Epithelial cell of esophagus (primary cell): ENCODE measurements around the gene PLA2G4C.
A peak's percentile ranks its signal among the peaks of the same experiment; 100 is the strongest.

Source experiments
- DNase-seq: peaks from one replicate; pipeline ENCODE4 v3.0.0; 2010; ENCODE audit warnings: low read depth
- H3K4me3 ChIP-seq: 2 replicates; pipeline ENCODE4 v1.5.1; 2011; ENCODE audit warnings: mild to moderate bottlenecking, low read length, control low read depth
- CTCF ChIP-seq: IDR thresholded peaks from 2 replicates; pipeline ENCODE4 v1.5.1; 2011; ENCODE audit warnings: low read depth, mild to moderate bottlenecking, low read length, control low read depth, inconsistent platforms; ENCODE audit not compliant: insufficient read depth; ENCODE audit errors: missing control alignments

PLA2G4C gene, protein sequence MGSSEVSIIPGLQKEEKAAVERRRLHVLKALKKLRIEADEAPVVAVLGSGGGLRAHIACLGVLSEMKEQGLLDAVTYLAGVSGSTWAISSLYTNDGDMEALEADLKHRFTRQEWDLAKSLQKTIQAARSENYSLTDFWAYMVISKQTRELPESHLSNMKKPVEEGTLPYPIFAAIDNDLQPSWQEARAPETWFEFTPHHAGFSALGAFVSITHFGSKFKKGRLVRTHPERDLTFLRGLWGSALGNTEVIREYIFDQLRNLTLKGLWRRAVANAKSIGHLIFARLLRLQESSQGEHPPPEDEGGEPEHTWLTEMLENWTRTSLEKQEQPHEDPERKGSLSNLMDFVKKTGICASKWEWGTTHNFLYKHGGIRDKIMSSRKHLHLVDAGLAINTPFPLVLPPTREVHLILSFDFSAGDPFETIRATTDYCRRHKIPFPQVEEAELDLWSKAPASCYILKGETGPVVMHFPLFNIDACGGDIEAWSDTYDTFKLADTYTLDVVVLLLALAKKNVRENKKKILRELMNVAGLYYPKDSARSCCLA

DNA sequence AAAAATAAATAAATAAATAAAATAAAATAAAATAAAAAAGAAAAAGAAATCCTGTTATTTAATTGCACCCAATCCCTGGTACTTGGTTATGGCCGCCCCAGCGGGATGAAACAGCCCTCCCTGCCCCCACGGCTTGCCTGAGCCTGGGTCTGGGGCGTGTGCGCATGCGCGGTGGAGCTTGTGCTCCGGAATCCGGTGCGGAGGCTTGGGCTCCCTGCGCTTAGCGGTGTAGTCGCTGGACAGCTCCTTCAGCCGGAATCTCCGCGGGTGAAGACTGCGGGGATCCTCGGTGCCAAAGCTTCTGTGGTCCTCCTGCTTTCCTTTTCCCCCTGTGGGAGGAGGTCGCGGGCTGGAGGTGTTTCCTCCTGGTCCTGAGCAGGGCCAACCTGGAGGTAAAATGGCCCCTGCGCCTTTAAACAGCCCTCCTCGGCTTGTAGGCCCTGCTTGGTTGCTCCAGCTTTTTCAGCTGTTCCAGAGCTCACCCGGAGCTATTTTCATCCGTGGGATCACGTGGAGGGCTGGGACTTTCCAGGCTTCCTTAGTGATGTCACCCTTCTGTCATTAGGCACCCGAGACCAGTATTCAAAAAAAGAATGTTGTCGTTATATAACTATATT, at the start of gene PLA2G4C:
Gene PLA2G4C (minus strand): TSS at position 468 of the 617 bp plus-strand sequence. CDS start 4,288 bp downstream, outside the sequence.
- no peak for TF ChIP-seq CTCF

GRCh38 chr19:48158210-48158790, 47.7 kb upstream of the PLA2G4C start:
- no peak overlapping the region for H3K4me3 ChIP-seq
- DNase-seq: no peak
- TF ChIP-seq CTCF: no peak

More for the DNA sequence above, at the start of gene PLA2G4C:
- peak within 1 kb of the TSS; percentile 27 for H3K4me3 ChIP-seq
- peak; percentile 86 for DNase-seq

DNA sequence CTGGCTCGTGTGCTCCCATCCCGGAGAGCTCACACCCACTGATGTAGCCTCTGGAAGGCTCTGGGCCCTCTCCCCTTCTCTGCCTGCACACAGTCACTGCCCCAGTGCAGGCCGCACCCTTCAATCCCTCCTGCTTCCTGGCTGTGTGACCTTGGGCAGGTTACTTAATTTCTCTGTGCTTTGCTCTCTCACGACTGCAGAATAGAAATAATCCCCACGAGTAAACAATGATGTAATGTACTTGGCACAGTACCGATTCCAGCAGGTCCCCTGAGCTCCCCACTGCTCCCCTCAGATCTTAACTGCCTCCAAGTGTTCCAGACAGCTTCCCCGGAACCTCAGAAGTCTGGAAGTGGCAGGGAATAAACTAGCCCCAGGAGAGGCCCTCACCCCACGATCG, 43.4 kb upstream of the PLA2G4C start:
- no peak for TF ChIP-seq CTCF
- H3K4me3 ChIP-seq: no peak overlapping the region
- DNase-seq: no peak

- DNase-seq: peak; percentile 50
- TF ChIP-seq CTCF: peak; percentile 74
- H3K4me3 ChIP-seq: no peak overlapping the region
Measured at GRCh38 chr19:48152551-48152950, 41.9 kb upstream of the PLA2G4C start.

GRCh38 chr19:48149430-48149829, 38.8 kb upstream of the PLA2G4C start:
- TF ChIP-seq CTCF: no peak
- H3K4me3 ChIP-seq: no peak overlapping the region
- no peak for DNase-seq

DNA sequence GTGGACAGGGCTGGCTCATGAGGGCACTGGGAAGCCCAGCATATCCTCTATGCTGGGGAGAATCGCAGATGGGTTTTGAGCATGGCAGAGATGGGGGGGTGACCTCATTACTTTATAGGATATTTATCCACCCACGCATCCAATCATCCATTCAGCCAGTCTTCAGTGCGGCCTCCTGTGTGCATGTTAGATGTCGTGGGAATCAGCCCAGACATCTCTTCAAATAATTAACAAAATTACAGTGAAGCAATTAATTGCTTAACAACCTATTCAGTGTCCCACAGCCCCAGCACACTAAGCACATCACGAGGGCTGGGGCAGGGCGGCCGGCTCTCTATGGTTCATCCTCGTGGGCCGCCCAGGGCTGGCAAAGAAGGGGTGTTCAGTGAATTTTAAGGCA, 38.0 kb upstream of the PLA2G4C start:
- no peak for DNase-seq
- no peak overlapping the region for H3K4me3 ChIP-seq
- TF ChIP-seq CTCF: no peak
